Adrenal gland (tissue), 5 donors: ENCODE measurements around the gene CAPN5.

Source experiments
- POLR2A ChIP-seq, 2 donors: fragments of 450-650 bp; IDR thresholded peaks; one replicate each; pipeline ENCODE4 v1.6.1; 2017; ENCODE audit warnings: antibody characterized with exemption in 2 of 2, mild to moderate bottlenecking in 2 of 2, moderate library complexity in 1 of 2
- TF ChIP-seq, protein P1 (sequence below), 6 experiments: fragments of 450-650 bp in 4 of 6; fragments of 200-600 bp in 2 of 6; sonication (generic) in 1 of 6; IDR thresholded peaks; 1 replicate in 5 of 6; 2 replicates in 1 of 6; pipeline versions ENCODE4 v1.5.1 to v1.8.0; 2016 to 2021; ENCODE audit warnings: antibody characterized with exemption in 6 of 6, mild to moderate bottlenecking in 2 of 6, moderate library complexity in 1 of 6
- donor health status: DM: no; HTN: no; CAD: no.

DNA sequence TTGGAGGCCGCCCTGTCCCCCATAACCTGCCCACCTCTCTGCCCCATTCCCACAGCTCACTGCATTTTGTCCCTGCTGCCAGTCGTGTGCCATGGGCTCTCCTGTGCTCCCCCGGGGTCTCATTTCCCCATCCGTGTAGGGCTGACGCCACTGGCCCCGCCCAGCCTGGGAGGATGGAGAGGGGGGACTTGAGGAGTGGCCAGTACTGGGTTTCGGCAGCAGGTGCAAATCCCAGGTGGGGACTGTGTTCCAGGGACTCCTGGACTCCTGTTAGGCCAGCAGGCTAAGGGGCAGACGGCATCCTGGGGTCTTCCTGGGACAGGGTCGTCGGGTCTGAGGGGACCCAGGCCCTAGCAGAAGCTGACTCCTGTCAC, 60.1 kb downstream of the CAPN5 start:
- TF ChIP-seq, protein P1, sequence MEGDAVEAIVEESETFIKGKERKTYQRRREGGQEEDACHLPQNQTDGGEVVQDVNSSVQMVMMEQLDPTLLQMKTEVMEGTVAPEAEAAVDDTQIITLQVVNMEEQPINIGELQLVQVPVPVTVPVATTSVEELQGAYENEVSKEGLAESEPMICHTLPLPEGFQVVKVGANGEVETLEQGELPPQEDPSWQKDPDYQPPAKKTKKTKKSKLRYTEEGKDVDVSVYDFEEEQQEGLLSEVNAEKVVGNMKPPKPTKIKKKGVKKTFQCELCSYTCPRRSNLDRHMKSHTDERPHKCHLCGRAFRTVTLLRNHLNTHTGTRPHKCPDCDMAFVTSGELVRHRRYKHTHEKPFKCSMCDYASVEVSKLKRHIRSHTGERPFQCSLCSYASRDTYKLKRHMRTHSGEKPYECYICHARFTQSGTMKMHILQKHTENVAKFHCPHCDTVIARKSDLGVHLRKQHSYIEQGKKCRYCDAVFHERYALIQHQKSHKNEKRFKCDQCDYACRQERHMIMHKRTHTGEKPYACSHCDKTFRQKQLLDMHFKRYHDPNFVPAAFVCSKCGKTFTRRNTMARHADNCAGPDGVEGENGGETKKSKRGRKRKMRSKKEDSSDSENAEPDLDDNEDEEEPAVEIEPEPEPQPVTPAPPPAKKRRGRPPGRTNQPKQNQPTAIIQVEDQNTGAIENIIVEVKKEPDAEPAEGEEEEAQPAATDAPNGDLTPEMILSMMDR (IDR thresholded peaks at IDR 0.05): no peak
- TF ChIP-seq POLR2A (IDR thresholded peaks at IDR 0.05): no peak
